GM10248 (cell line): ENCODE data around the gene UBQLN3.

ENCODE experiments used
- CTCF ChIA-PET: fragments of 300-600 bp; sonication (Branson Sonifier 250); formaldehyde crosslinking; extraction: SDS; loops from one replicate; lab custom pipeline; 2021; ENCODE audit warnings: antibody characterized with exemption; lab: Yijun Ruan, JAX
- POLR2A ChIA-PET: fragments of 350-650 bp; sonication (Branson Sonifier 250); formaldehyde crosslinking; extraction: SDS; loops from one replicate; lab custom pipeline; 2020; ENCODE audit warnings: antibody characterized with exemption; lab: Yijun Ruan, JAX
- DNase-seq: peaks from one replicate; pipeline ENCODE4 v3.0.0; 2012; ENCODE audit errors: extremely low spot score
- TF ChIP-seq, protein P1 (sequence below): IDR thresholded peaks from 2 replicates; pipeline ENCODE4 v1.5.1; 2012; ENCODE audit warnings: mild to moderate bottlenecking, low read depth; ENCODE audit errors: extremely low read depth, missing control alignments, control extremely low read depth

UBQLN3 gene

DNA sequence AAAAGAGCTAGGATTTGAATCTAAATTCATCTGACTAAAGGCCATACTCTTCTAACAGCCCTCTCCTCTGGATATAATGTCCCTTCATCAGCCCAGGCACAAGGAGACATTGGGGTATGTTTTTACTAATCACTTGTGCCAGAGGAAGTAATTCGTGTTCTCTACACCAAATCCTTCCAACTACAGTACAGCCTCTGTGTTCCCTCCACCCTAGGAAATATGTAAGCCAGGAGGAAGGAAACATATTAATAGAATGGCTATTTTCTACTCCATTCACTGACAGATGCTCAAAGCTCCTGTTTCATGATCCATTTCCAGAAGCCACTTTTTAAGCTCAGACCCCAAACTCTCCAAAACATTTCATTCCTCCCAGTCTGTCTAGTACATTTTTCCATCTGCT, 18.7 kb upstream of the UBQLN3 start:
- DNase-seq: no peak
- CTCF ChIA-PET: interaction anchor here (1.3 kb wide), 1 partner anchor 13 kb away, joined by 5 read pairs; no protein-coding TSS in a partner anchor
- TF ChIP-seq, protein P1, sequence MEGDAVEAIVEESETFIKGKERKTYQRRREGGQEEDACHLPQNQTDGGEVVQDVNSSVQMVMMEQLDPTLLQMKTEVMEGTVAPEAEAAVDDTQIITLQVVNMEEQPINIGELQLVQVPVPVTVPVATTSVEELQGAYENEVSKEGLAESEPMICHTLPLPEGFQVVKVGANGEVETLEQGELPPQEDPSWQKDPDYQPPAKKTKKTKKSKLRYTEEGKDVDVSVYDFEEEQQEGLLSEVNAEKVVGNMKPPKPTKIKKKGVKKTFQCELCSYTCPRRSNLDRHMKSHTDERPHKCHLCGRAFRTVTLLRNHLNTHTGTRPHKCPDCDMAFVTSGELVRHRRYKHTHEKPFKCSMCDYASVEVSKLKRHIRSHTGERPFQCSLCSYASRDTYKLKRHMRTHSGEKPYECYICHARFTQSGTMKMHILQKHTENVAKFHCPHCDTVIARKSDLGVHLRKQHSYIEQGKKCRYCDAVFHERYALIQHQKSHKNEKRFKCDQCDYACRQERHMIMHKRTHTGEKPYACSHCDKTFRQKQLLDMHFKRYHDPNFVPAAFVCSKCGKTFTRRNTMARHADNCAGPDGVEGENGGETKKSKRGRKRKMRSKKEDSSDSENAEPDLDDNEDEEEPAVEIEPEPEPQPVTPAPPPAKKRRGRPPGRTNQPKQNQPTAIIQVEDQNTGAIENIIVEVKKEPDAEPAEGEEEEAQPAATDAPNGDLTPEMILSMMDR: no peak
- POLR2A ChIA-PET: no interaction called here

DNA sequence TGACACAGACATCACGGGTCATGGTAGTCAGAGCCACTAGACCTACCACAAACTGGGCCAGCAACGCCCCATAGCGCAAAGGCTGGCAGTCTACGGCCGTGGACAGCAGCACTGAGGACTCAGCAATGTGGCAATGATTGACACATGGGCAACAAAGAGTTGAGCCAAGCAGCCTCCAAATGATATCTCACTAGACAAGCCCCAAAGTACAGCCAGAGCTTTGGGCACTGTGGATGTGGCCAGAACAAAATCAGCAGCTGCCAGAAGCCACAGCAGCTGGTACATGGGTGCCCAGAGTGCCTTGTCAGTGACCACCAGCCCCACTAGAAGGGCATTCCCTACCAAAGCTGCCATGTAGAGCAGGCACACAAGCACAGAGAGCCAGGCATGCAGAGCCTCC, 18.0 kb upstream of the UBQLN3 start:
- ChIA-PET CTCF (interaction anchor here (1.5 to 1.7 kb wide), 2 partner anchors 7 to 13 kb away, joined by 4 to 5 read pairs; no protein-coding TSS in a partner anchor), POLR2A (no interaction called here)
- TF ChIP-seq, protein P1: no peak
- DNase-seq: no peak

GRCh38 chr11:5524756-5525155, 15.0 kb upstream of the UBQLN3 start:
- DNase-seq: no peak
- POLR2A ChIA-PET: no interaction called here
- CTCF ChIA-PET: no interaction called here
- TF ChIP-seq, protein P1: no peak

DNA sequence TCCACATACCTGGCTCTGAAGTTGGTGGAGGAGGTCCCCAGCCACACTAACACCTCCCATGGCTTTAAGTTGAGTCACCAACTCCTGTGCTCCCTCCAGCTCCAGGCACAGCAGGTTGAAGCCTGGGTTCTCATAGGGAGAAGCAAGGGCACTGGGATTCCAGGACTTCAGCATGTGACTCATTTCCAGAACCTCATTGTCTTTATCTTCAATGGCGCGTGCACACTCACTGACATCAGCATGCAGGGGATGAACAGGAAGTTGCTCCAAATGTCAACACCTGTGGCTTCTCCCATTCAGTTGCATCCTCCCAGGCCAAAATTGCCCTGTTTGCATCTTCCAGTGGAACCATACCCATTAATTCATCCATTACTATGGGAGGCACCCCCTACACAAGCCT, 12.6 kb upstream of the UBQLN3 start:
- TF ChIP-seq, protein P1: no peak
- POLR2A ChIA-PET: no interaction called here
- CTCF ChIA-PET: no interaction called here
- no peak for DNase-seq

DNA sequence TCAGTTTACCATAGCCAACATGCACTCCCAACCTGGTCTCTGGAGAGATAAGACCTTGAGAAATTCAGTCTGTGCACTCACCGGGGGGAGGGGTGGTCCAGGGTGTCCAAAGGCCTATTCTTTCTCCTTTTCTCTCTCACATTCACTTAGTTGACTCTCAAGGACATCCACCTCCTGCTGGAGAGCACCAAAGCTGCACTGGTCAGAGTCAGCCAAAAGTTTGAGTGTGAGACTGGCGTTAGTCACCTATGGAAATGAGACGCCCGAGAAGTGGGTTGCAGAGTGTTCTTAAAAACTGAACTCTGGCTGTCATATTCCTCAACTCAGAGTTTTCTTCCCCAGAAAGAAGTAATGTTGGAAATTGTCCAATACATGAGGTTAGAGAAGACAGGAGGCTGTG, 11.8 kb upstream of the UBQLN3 start:
- no peak for DNase-seq
- ChIA-PET CTCF (no interaction called here), POLR2A (no interaction called here)
- TF ChIP-seq, protein P1: no peak

DNA sequence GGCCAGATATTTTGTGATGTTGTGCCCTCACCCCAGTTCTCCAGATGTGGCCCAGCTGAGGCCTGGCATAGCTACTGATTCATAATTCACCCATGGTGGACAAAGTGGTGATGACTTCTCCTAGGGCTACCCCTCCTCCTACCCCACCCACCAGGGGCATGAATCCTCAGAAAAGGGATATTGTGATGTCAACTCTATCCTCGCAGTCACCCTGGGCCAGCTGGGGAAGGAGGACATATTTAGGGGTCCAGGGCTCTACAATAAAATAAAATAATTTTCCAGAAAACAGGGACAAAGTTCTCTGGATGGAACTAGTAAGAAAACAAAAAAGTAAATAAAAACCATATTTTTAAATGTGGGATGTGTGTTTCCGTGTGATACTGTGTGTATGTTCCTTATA, 6.8 kb upstream of the UBQLN3 start, which contains the start of gene UBQLNL:
TSS of gene UBQLNL (minus strand) at position 101 of the 400 bp plus-strand sequence. CDS start 258 bp downstream, outside the sequence.
- TF ChIP-seq, protein P1: no peak
- POLR2A ChIA-PET: no interaction called here
- DNase-seq: no peak
- CTCF ChIA-PET: interaction anchor here (1.0 to 1.6 kb wide), 3 partner anchors 10 to 40 kb away, joined by 3 to 4 read pairs (median 4); no protein-coding TSS in a partner anchor

GRCh38 chr11:5514841-5515240, 5.1 kb upstream of the UBQLN3 start:
- DNase-seq: no peak
- CTCF ChIA-PET: interaction anchor here (1.4 to 2.1 kb wide), 5 partner anchors 12 to 85 kb away, joined by 4 to 5 read pairs (median 5); no protein-coding TSS in a partner anchor
- POLR2A ChIA-PET: no interaction called here
- TF ChIP-seq, protein P1: no peak
